ENCODE results near the gene DUS1L. TPM values are rescaled to one million over a fixed set of nuclear protein-coding genes. Genes with fewer than 3 reads are reported as not detected.

Gene DUS1L
- total RNA-seq, 1 experiment from 2014 or later: 176 TPM

- Histone ChIP-seq H3K27me3 (ENCODE audit: insufficient read depth, low read length) (no peaks in the 10 kb centered on the region), H3K79me2 (ENCODE audit: insufficient read depth, low read length) (peaks cover 41% of the 10 kb centered on the region), H3K36me3 (ENCODE audit: control insufficient read depth in 1 of 2, insufficient read depth in 2 of 2, low read length in 2 of 2) (peaks cover 12 to 26% of the 10 kb centered on the region in 2 experiments; a peak in 2 of 4 replicates), H3K9ac (ENCODE audit: low read length) (peak overlapping the region; percentile 87), H4K20me1 (ENCODE audit: insufficient read depth) (no peaks in the 10 kb centered on the region), H3K4me2 (ENCODE audit: low read length) (peak overlapping the region; percentile 100), H3K4me3 (replicated peaks in 1 of 2; ENCODE audit: low read depth in 1 of 2, low read length in 2 of 2) (peak overlapping the region; percentile 94 to 99), H3K4me1 (ENCODE audit: control insufficient read depth in 1 of 2, insufficient read depth in 2 of 2, low read length in 2 of 2) (peaks cover 13 to 27% of the 10 kb centered on the region in 2 experiments; a peak in 3 of 4 replicates), H3K9me3 (ENCODE audit: control insufficient read depth in 1 of 2, insufficient read depth in 1 of 2, low read depth in 1 of 2, low read length in 2 of 2) (no peaks in the 10 kb centered on the region), H2AFZ (ENCODE audit: low read depth, low read length, poor library complexity, severe bottlenecking) (no peak overlapping the region), H3K27ac (ENCODE audit: low read depth, low read length) (peak overlapping the region; percentile 81), H3K9me2 (ENCODE audit: insufficient read depth) (no peaks in the 10 kb centered on the region)
- BruUV-seq (replicated peaks): TSS peak; percentile 37
- ChIA-PET POLR2A (no interaction called here), CTCF (interaction anchor here (1.5 kb wide), 1 partner anchor 13 kb away, joined by 10 read pairs; the partner anchor contains the start of gene DCXR), RAD21 (ENCODE audit: low non-redundant PET in 1 of 2, low total read pairs in 2 of 2, uncharacterized antibody in 2 of 2, unreplicated experiment in 2 of 2) (no interaction called here)
- intact Hi-C loops (cut with micrococcal nuclease): no loop called here
- DNase-seq (ENCODE audit: low read depth, low spot score) (no peak), ATAC-seq (no peak)
- no peak for TF ChIP-seq TCF7L2 (IDR thresholded peaks at IDR 0.05; ENCODE audit: borderline replicate concordance, extremely low read depth, insufficient read depth, insufficient read length)
- TF ChIP-seq SRF (IDR thresholded peaks at IDR 0.05; ENCODE audit: low read depth): no peak
- no peak for TF ChIP-seq CEBPB (IDR thresholded peaks at IDR 0.05; ENCODE audit: low read depth)
- no peak for TF ChIP-seq EZH2 (IDR thresholded peaks at IDR 0.05)
- TF ChIP-seq ELF1 (IDR thresholded peaks at IDR 0.05; ENCODE audit: borderline replicate concordance, low read depth): no peak
- no peak for TF ChIP-seq YY1 (IDR thresholded peaks at IDR 0.05; ENCODE audit: extremely low read depth, insufficient replicate concordance, low read depth, low read length)
- TF ChIP-seq EZH2phosphoT487 (IDR thresholded peaks at IDR 0.05; ENCODE audit: borderline replicate concordance): no peak
- no peak for TF ChIP-seq CTCF (IDR thresholded peaks at IDR 0.05 in 2 of 3, conservative IDR thresholded peaks at IDR 0.05 in 1 of 3; ENCODE audit: borderline replicate concordance in 1 of 3, insufficient read depth in 1 of 3, low read depth in 2 of 3, low read length in 2 of 3)
- TF ChIP-seq ZNF274 (IDR thresholded peaks at IDR 0.05; ENCODE audit: low read depth, low read length): no peak
These were observed 15.3 kb downstream of the DUS1L start for GRCh38 chr17:82050152-82050760.
